HepG2 (cell line): ENCODE measurements around the gene CPNE2. TPM values are rescaled to one million over a fixed set of nuclear protein-coding genes. Genes with fewer than 3 reads are reported as not detected.
A peak's percentile ranks its signal among the peaks of the same experiment; 100 is the strongest.

Experiments
- ATAC-seq: fragments of 200-7000 bp; cut with Tn5 transposase; 3 replicates; pipeline ENCODE4 v1.9.1; 2020; ENCODE audit warnings: mild to moderate bottlenecking, moderate library complexity
- BruUV-seq: library from RNA; stranded (reverse); fragments of 400-500 nt; replicated peaks from 2 replicates; lab custom pipeline; 2021; lab: Mats Ljungman, UMichigan
- CTCF ChIA-PET: fragments of 300-600 bp; formaldehyde crosslinking; extraction: SDS; loops from one replicate; lab custom pipeline; 2021; ENCODE audit warnings: low total read pairs, inconsistent platforms, low intra/inter-chr PET ratio; lab: Yijun Ruan, JAX
- POLR2A ChIA-PET: fragments of 350-600 bp; sonication (Branson Sonifier 250); formaldehyde crosslinking; loops from one replicate; lab custom pipeline; 2020; ENCODE audit warnings: antibody characterized with exemption, inconsistent platforms; lab: Yijun Ruan, JAX
- DNase-seq: peaks from one replicate; pipeline ENCODE4 v3.0.0-alpha.2; 2015; ENCODE audit warnings: low spot score
- FAIRE-seq: peaks from 3 replicates; lab custom pipeline; 2011; peaks lifted over from hg19 to GRCh38; lab: Jason Lieb, UNC
- H2AFZ ChIP-seq: one replicate; pipeline ENCODE4 v1.6.1; 2011; ENCODE audit warnings: low read length, inconsistent platforms
- H3K27ac ChIP-seq: fragments of 300-600 bp; 3 replicates; pipeline ENCODE4 v1.8.0; 2011; ENCODE audit warnings: mixed run types, mild to moderate bottlenecking, mixed read lengths, low read length, inconsistent platforms; ENCODE audit not compliant: insufficient read depth; ENCODE audit errors: extremely low read length
- H3K27me3 ChIP-seq, 2 experiments: fragments of 200-600 bp in 1 of 2; 2 replicates in 1 of 2; 3 replicates in 1 of 2; pipeline versions ENCODE4 v1.6.0 to v1.8.0; 2011; ENCODE audit warnings: low read length in 2 of 2, mild to moderate bottlenecking in 2 of 2, moderate library complexity in 2 of 2, inconsistent platforms in 1 of 2; ENCODE audit not compliant: insufficient read depth in 2 of 2, control insufficient read depth in 1 of 2
- H3K36me3 ChIP-seq, 2 experiments: fragments of 200-600 bp in 1 of 2; replicated peaks in 1 of 2; 2 replicates in 1 of 2; 3 replicates in 1 of 2; pipeline versions ENCODE4 v1.5.1 to v1.8.0; 2011; ENCODE audit warnings: low read length in 2 of 2, inconsistent platforms in 1 of 2; ENCODE audit not compliant: insufficient read depth in 2 of 2, control insufficient read depth in 1 of 2
- H3K4me1 ChIP-seq: 2 replicates; pipeline ENCODE4 v1.5.1; 2012; ENCODE audit warnings: low read length, inconsistent platforms; ENCODE audit not compliant: insufficient read depth
- H3K4me2 ChIP-seq: 2 replicates; pipeline ENCODE4 v1.6.0; 2011; ENCODE audit warnings: low read depth, low read length, inconsistent platforms
- H3K4me3 ChIP-seq, 3 experiments: fragments of 200-600 bp in 1 of 3; sonication (generic), shearing (Covaris generic) in 1 of 3; replicated peaks in 1 of 3; 2 replicates each; pipeline ENCODE4 v1.5.1; 2011 to 2016; ENCODE audit warnings: low read length in 3 of 3, inconsistent platforms in 2 of 3, low read depth in 2 of 3, mild to moderate bottlenecking in 2 of 3, control low read depth in 1 of 3, mixed read lengths in 1 of 3; ENCODE audit not compliant: insufficient read depth in 1 of 3
- H3K79me2 ChIP-seq: one replicate; pipeline ENCODE4 v1.6.1; 2011; ENCODE audit warnings: low read length, inconsistent platforms; ENCODE audit not compliant: insufficient read depth
- H3K9ac ChIP-seq: 2 replicates; pipeline ENCODE4 v1.6.0; 2011; ENCODE audit warnings: mild to moderate bottlenecking, low read depth, low read length, inconsistent platforms; ENCODE audit not compliant: insufficient read depth
- H3K9me3 ChIP-seq: 2 replicates; pipeline ENCODE4 v1.5.1; 2012; ENCODE audit warnings: mild to moderate bottlenecking, low read length
- H4K20me1 ChIP-seq: 2 replicates; pipeline ENCODE4 v1.6.0; 2011; ENCODE audit warnings: inconsistent platforms, mild to moderate bottlenecking, low read length, moderate library complexity; ENCODE audit not compliant: insufficient read depth
- FOXO1 ChIP-seq: sonication (generic); formaldehyde crosslinking; IDR thresholded peaks from 2 replicates; pipeline ENCODE4 v1.4.0; 2020; ENCODE audit warnings: missing genetic modification reagents
- KAT8 ChIP-seq: IDR thresholded peaks from 2 replicates; pipeline ENCODE4 v1.6.1; 2016; ENCODE audit warnings: missing genetic modification reagents, missing compliant biosample characterization
- PCBP1 ChIP-seq: fragments of 200-400 bp; formaldehyde crosslinking; IDR thresholded peaks from 2 replicates; pipeline ENCODE4 v1.6.1; 2017; ENCODE audit warnings: mild to moderate bottlenecking, low read depth, low read length, borderline replicate concordance
- POLR2AphosphoS5 ChIP-seq: IDR thresholded peaks from 2 replicates; pipeline ENCODE4 v1.6.1; 2012; ENCODE audit warnings: low read depth, low read length
- SALL1 ChIP-seq: sonication (generic); formaldehyde crosslinking; IDR thresholded peaks from 2 replicates; pipeline ENCODE4 v1.8.0; 2022; ENCODE audit warnings: mild to moderate bottlenecking, missing genetic modification reagents
- SMC3 ChIP-seq: IDR thresholded peaks from 2 replicates; pipeline ENCODE4 v1.6.1; 2011; ENCODE audit warnings: low read length, improper control_type of control experiment
- ZFX ChIP-seq: sonication (generic); formaldehyde crosslinking; IDR thresholded peaks from 2 replicates; pipeline ENCODE4 v1.4.0; 2020; ENCODE audit warnings: mild to moderate bottlenecking, low read depth, missing genetic modification reagents, moderate library complexity
- ZNF256 ChIP-seq: sonication (generic); formaldehyde crosslinking; conservative IDR thresholded peaks from 2 replicates; pipeline ENCODE4 v1.4.0; 2020; ENCODE audit warnings: missing genetic modification reagents
- ZNF460 ChIP-seq: sonication (generic); formaldehyde crosslinking; IDR thresholded peaks from 2 replicates; pipeline ENCODE4 v1.5.1; 2020; ENCODE audit warnings: missing genetic modification reagents, mild to moderate bottlenecking, borderline replicate concordance
- ZNF777 ChIP-seq: sonication (generic); formaldehyde crosslinking; IDR thresholded peaks from 2 replicates; pipeline ENCODE4 v1.4.0; 2020; ENCODE audit warnings: missing genetic modification reagents
- WGBS: methylation state at CpG from one replicate; pipeline ENCODE4 v1.1.6; 2017; ENCODE audit warnings: low lambda C conversion rate; 5-methylcytosine and 5-hydroxymethylcytosine counted together
- in situ Hi-C: cut with HindIII; loops from 2 replicates; pipeline ENCODE4 v1.10.0; 2017; ENCODE audit warnings: low pct_unique_long_range_greater_than_20kb; ENCODE audit not compliant: extremely low pct_ligation_motif_present
- intact Hi-C: fragments of 100-400 bp; cut with micrococcal nuclease; formaldehyde crosslinking; loops from one replicate; pipeline ENCODE4 v1.10.0; 2022; ENCODE audit not compliant: unreplicated experiment
- polyA plus RNA-seq, 8 experiments: library from polyadenylated mRNA; depleted of rRNA in 3 of 8; stranded (reverse) in 7 of 8; unstranded in 1 of 8; fragments of >200 nt; fragmentation: Illumina TruSeq in 4 of 8; extraction: Trizol in 4 of 8; gene quantifications; 2 replicates each; pipeline versions ENCODE4 v1.2.1 to v1.2.3, GENCODE V29; 2011 to 2016; ENCODE audit warnings: low read depth in 4 of 8, missing spikeins in 1 of 8, mixed read lengths in 1 of 8; ENCODE audit not compliant: insufficient read depth in 1 of 8
- total RNA-seq, 5 experiments: library from RNA; depleted of rRNA; stranded (reverse); fragments of >200 nt; fragmentation: Illumina TruSeq; extraction: Trizol; gene quantifications; 2 replicates each; pipeline ENCODE4 v1.2.3, GENCODE V29; 2016; ENCODE audit warnings: low read depth in 1 of 5
- TF ChIP-seq, protein P1 (sequence below): sonication (generic); formaldehyde crosslinking; IDR thresholded peaks from 2 replicates; pipeline ENCODE4 v1.4.0; 2020; ENCODE audit warnings: missing genetic modification reagents
- TF ChIP-seq, protein P2 (sequence below): sonication (generic); formaldehyde crosslinking; IDR thresholded peaks from 2 replicates; pipeline ENCODE4 v1.8.1; 2023; ENCODE audit warnings: mild to moderate bottlenecking, missing genetic modification reagents
- TF ChIP-seq, protein P3 (sequence below): sonication (generic); formaldehyde crosslinking; IDR thresholded peaks from 2 replicates; pipeline ENCODE4 v1.5.0; 2020; ENCODE audit warnings: mild to moderate bottlenecking, missing genetic modification reagents, borderline replicate concordance
- TF ChIP-seq, protein P4 (sequence below): sonication (generic); formaldehyde crosslinking; IDR thresholded peaks from 2 replicates; pipeline ENCODE4 v1.5.0; 2020; ENCODE audit warnings: mild to moderate bottlenecking, missing genetic modification reagents, moderate library complexity
- TF ChIP-seq, protein P5 (sequence below): sonication (generic); formaldehyde crosslinking; IDR thresholded peaks from 2 replicates; pipeline ENCODE4 v1.5.1; 2020; ENCODE audit warnings: mild to moderate bottlenecking, moderate library complexity, missing genetic modification reagents

CPNE2 gene
- total and polyA plus RNA-seq, 2 of the 13 experiments (the other 11 are each of a cell fraction or from before 2014, with no cell fraction given): 10.6 to 23.3 TPM

DNA sequence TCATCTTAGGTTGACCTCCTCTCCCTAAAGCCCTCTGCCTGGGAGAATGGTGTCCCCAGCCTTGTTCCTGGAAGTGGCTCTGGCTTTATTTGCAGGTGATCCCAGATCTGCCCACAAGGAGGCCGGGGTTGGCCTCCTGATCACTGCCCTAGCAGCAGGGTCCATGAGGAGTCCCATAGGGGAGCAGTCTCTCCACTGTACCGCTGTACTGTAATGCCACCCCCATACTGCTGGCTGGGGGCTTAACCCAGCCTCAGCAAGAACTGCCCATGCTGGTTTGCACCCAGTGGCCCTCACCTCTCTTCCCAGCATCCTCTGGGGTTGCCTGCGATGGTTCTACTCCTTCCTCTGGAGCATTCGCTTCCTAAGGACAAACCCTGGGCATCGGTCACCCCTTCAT, 54.4 kb downstream of the CPNE2 start:
- Histone ChIP-seq H3K4me2 (no peak overlapping the region), H3K27me3 (no peaks in the 10 kb centered on the region), H3K4me1 (peaks cover 26% of the 10 kb centered on the region), H3K36me3 (no peaks in the 10 kb centered on the region), H4K20me1 (no peaks in the 10 kb centered on the region), H3K9me3 (no peaks in the 10 kb centered on the region), H2AFZ (no peak overlapping the region), H3K27ac (no peak overlapping the region), H3K9ac (no peak overlapping the region), H3K79me2 (no peaks in the 10 kb centered on the region), H3K4me3 (no peak overlapping the region)
- ChIA-PET CTCF (no interaction called here), POLR2A (no interaction called here)
- FAIRE-seq (peak; percentile 46), DNase-seq (peak; percentile 28), ATAC-seq (peak; percentile 84)
- intact Hi-C loops (no loop called here), in situ Hi-C loops (no loop called here)
- BruUV-seq: no TSS peak
- WGBS: 84% methylated on average over 4 of the region's 5 CpGs
- TF ChIP-seq, protein P1, sequence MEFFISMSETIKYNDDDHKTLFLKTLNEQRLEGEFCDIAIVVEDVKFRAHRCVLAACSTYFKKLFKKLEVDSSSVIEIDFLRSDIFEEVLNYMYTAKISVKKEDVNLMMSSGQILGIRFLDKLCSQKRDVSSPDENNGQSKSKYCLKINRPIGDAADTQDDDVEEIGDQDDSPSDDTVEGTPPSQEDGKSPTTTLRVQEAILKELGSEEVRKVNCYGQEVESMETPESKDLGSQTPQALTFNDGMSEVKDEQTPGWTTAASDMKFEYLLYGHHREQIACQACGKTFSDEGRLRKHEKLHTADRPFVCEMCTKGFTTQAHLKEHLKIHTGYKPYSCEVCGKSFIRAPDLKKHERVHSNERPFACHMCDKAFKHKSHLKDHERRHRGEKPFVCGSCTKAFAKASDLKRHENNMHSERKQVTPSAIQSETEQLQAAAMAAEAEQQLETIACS (CRISPR knock-in tag): no peak
- TF ChIP-seq, protein P2, sequence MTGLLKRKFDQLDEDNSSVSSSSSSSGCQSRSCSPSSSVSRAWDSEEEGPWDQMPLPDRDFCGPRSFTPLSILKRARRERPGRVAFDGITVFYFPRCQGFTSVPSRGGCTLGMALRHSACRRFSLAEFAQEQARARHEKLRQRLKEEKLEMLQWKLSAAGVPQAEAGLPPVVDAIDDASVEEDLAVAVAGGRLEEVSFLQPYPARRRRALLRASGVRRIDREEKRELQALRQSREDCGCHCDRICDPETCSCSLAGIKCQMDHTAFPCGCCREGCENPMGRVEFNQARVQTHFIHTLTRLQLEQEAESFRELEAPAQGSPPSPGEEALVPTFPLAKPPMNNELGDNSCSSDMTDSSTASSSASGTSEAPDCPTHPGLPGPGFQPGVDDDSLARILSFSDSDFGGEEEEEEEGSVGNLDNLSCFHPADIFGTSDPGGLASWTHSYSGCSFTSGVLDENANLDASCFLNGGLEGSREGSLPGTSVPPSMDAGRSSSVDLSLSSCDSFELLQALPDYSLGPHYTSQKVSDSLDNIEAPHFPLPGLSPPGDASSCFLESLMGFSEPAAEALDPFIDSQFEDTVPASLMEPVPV: no peak
- TF ChIP-seq ZNF460 (CRISPR knock-in tag): no peak
- no peak for TF ChIP-seq POLR2AphosphoS5
- TF ChIP-seq, protein P3, sequence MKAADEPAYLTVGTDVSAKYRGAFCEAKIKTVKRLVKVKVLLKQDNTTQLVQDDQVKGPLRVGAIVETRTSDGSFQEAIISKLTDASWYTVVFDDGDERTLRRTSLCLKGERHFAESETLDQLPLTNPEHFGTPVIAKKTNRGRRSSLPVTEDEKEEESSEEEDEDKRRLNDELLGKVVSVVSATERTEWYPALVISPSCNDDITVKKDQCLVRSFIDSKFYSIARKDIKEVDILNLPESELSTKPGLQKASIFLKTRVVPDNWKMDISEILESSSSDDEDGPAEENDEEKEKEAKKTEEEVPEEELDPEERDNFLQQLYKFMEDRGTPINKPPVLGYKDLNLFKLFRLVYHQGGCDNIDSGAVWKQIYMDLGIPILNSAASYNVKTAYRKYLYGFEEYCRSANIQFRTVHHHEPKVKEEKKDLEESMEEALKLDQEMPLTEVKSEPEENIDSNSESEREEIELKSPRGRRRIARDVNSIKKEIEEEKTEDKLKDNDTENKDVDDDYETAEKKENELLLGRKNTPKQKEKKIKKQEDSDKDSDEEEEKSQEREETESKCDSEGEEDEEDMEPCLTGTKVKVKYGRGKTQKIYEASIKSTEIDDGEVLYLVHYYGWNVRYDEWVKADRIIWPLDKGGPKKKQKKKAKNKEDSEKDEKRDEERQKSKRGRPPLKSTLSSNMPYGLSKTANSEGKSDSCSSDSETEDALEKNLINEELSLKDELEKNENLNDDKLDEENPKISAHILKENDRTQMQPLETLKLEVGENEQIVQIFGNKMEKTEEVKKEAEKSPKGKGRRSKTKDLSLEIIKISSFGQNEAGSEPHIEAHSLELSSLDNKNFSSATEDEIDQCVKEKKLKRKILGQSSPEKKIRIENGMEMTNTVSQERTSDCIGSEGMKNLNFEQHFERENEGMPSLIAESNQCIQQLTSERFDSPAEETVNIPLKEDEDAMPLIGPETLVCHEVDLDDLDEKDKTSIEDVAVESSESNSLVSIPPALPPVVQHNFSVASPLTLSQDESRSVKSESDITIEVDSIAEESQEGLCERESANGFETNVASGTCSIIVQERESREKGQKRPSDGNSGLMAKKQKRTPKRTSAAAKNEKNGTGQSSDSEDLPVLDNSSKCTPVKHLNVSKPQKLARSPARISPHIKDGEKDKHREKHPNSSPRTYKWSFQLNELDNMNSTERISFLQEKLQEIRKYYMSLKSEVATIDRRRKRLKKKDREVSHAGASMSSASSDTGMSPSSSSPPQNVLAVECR: no peak
- TF ChIP-seq, protein P4, sequence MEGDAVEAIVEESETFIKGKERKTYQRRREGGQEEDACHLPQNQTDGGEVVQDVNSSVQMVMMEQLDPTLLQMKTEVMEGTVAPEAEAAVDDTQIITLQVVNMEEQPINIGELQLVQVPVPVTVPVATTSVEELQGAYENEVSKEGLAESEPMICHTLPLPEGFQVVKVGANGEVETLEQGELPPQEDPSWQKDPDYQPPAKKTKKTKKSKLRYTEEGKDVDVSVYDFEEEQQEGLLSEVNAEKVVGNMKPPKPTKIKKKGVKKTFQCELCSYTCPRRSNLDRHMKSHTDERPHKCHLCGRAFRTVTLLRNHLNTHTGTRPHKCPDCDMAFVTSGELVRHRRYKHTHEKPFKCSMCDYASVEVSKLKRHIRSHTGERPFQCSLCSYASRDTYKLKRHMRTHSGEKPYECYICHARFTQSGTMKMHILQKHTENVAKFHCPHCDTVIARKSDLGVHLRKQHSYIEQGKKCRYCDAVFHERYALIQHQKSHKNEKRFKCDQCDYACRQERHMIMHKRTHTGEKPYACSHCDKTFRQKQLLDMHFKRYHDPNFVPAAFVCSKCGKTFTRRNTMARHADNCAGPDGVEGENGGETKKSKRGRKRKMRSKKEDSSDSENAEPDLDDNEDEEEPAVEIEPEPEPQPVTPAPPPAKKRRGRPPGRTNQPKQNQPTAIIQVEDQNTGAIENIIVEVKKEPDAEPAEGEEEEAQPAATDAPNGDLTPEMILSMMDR (CRISPR knock-in tag): peak; percentile 43; the same call in 1 of the 2 replicates
- no peak for TF ChIP-seq FOXO1 (CRISPR knock-in tag)
- no peak for TF ChIP-seq ZNF256 (CRISPR knock-in tag)
- TF ChIP-seq KAT8 (CRISPR knock-in tag): no peak
- TF ChIP-seq ZNF777: no peak
- TF ChIP-seq, protein P5, sequence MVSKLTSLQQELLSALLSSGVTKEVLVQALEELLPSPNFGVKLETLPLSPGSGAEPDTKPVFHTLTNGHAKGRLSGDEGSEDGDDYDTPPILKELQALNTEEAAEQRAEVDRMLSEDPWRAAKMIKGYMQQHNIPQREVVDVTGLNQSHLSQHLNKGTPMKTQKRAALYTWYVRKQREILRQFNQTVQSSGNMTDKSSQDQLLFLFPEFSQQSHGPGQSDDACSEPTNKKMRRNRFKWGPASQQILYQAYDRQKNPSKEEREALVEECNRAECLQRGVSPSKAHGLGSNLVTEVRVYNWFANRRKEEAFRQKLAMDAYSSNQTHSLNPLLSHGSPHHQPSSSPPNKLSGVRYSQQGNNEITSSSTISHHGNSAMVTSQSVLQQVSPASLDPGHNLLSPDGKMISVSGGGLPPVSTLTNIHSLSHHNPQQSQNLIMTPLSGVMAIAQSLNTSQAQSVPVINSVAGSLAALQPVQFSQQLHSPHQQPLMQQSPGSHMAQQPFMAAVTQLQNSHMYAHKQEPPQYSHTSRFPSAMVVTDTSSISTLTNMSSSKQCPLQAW (CRISPR knock-in tag): no peak
- TF ChIP-seq SALL1 (CRISPR knock-in tag): 0 out of 2 replicates have a peak, but pooled peaks have one; percentile 11
- 0 out of 2 replicates have a peak, but pooled peaks have one; percentile 20 for TF ChIP-seq ZFX (CRISPR knock-in tag)
- TF ChIP-seq PCBP1: no peak
- TF ChIP-seq SMC3: peak; percentile 47; the same call in 1 of the 2 replicates
